Adrenal gland (tissue), 5 donors: ENCODE data around the gene IL36G.

Experiments used
- CTCF ChIP-seq, 6 experiments: fragments of 450-650 bp in 4 of 6; fragments of 200-600 bp in 2 of 6; sonication (generic) in 1 of 6; IDR thresholded peaks; 1 replicate in 5 of 6; 2 replicates in 1 of 6; pipeline versions ENCODE4 v1.5.1 to v1.8.0; 2016 to 2021; ENCODE audit warnings: antibody characterized with exemption in 6 of 6, mild to moderate bottlenecking in 2 of 6, moderate library complexity in 1 of 6
- POLR2A ChIP-seq, 2 donors: fragments of 450-650 bp; IDR thresholded peaks; one replicate each; pipeline ENCODE4 v1.6.1; 2017; ENCODE audit warnings: antibody characterized with exemption in 2 of 2, mild to moderate bottlenecking in 2 of 2, moderate library complexity in 1 of 2
- donor health status: DM: no; HTN: no; CAD: no.

GRCh38 chr2:112959109-112959812 lies 18.5 kb upstream of the IL36G start:
- TF ChIP-seq CTCF (IDR thresholded peaks at IDR 0.05): peak in 1 of 6 experiments; percentile 10
- TF ChIP-seq POLR2A (IDR thresholded peaks at IDR 0.05): no peak
